ENCODE data around the gene ITGB4.

Gene ITGB4

GRCh38 chr17:75785016-75785890, 64.0 kb downstream of the ITGB4 start:
- DNase-seq (ENCODE audit: low read depth in 2 of 2): peak; percentile 77 to 83

DNA sequence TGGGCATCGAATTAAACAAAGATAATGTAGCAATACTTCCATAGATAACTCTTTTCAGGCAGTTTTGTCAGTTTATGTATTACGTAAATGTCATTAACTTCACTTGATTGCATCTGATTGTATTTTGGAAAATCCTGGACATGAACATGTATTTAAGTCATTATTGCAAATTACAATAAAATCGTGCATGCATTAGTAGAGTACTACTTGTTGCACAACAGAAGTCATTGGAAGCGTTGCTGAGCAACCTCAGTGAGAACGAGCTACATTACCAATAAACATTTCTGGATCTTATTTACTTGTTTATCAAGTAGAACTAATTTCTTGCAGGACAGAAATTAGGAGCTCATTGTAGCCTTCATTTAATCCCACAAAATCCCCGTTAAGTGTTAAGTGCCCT, 70.0 kb downstream of the ITGB4 start:
- DNase-seq (ENCODE audit: low read depth in 2 of 2): no peak

- no peak for DNase-seq (ENCODE audit: low read depth in 2 of 2)
Observed at GRCh38 chr17:75793460-75793859, 72.2 kb downstream of the ITGB4 start.

DNA sequence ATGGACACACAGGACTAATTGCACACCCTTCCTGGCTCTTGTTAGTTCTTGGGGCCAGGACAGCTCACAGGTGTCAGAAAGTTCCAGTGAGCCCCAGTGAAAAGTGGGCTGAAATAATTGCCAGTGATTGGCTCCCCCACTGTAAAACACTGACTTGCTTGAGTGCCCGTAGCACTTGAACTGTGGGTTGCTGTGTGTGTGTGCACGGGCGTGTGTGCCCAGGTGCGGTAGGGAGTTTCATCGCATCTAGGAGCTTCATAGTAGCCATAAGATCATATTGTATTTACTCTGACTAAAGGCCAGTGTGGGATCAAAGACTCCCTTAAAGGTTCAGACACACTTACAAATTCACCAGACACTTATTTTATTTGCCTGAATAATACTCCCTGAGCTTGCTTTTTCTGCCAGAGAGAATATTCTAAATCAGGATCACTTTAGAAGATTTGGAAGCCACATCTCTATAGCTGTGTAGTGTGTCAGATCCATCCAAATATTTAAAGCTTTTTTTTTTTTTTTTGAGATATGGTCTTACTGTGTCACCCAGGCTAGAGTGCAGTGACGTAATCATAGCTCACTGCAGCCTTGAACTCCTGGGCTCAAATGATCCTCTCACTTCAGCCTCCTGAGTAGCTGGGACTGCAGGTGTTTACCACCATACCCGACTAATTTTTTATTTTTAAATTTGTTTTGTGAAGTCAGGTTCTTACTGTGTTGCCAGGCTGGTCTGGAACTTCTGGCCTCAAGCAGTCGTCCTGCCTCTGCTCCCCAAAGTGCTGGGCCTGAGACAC, 74.8 kb downstream of the ITGB4 start:
- no peak for DNase-seq (ENCODE audit: low read depth in 2 of 2)

GRCh38 chr17:75799402-75799801, 78.1 kb downstream of the ITGB4 start:
- DNase-seq (ENCODE audit: low read depth in 2 of 2): no peak

DNA sequence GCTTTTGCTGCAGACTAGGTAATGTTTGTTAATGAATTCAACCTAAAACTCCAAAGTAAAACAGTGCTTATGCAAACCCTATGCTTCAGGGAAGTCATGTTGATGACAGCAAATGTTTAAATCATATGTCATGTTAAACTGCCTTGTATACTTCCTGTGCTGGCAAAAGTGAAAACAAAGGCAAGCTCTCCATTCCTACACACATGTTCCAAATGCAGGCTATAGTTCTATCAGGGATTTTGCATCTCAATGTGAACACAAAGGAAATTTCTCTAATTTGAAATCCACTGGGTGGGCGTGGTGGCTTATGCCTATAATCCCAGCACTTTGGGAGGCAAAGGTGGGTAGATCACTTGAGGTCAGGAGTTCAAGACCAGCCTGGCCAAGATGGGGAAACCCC, 82.6 kb downstream of the ITGB4 start:
- DNase-seq (ENCODE audit: low read depth in 2 of 2): no peak

- no peak for DNase-seq (ENCODE audit: low read depth in 2 of 2)
Observed at GRCh38 chr17:75806822-75807500, 85.7 kb downstream of the ITGB4 start.
